MM.1S (cell line): ENCODE measurements around the gene NXF1.
A peak's percentile ranks its signal among the peaks of the same experiment; 100 is the strongest.

ENCODE experiments used
- DNase-seq: peaks from one replicate; pipeline ENCODE4 v3.0.0-alpha.2; 2015
- H2AFZ ChIP-seq: fragments of 300-600 bp; sonication (generic); 2 replicates; pipeline ENCODE4 v1.6.0; 2016; ENCODE audit warnings: antibody characterized with exemption, low read length
- H3F3A ChIP-seq: fragments of 300-600 bp; sonication (generic); 2 replicates; pipeline ENCODE4 v1.6.1; 2016; ENCODE audit warnings: mild to moderate bottlenecking, antibody characterized with exemption, low read length, moderate library complexity, mixed read lengths; ENCODE audit not compliant: insufficient read depth
- H3K27ac ChIP-seq: fragments of 300-600 bp; sonication (generic); 2 replicates; pipeline ENCODE4 v1.5.1; 2016; ENCODE audit warnings: mild to moderate bottlenecking, low read length
- H3K27me3 ChIP-seq: fragments of 300-600 bp; sonication (generic); replicated peaks from 2 replicates; pipeline ENCODE4 v1.6.0; 2016; ENCODE audit warnings: low read length; ENCODE audit not compliant: insufficient read depth
- H3K36me3 ChIP-seq: fragments of 300-600 bp; sonication (generic); replicated peaks from 2 replicates; pipeline ENCODE4 v1.6.1; 2016; ENCODE audit warnings: mild to moderate bottlenecking, low read length, mixed read lengths; ENCODE audit not compliant: insufficient read depth
- H3K4me1 ChIP-seq: fragments of 300-600 bp; sonication (generic); 2 replicates; pipeline ENCODE4 v1.6.1; 2016; ENCODE audit warnings: low read length, mixed read lengths
- H3K4me2 ChIP-seq: fragments of 300-600 bp; sonication (generic); 2 replicates; pipeline ENCODE4 v1.6.0; 2016; ENCODE audit warnings: low read depth, low read length
- H3K4me3 ChIP-seq: fragments of 300-600 bp; sonication (generic); 2 replicates; pipeline ENCODE4 v1.5.1; 2016; ENCODE audit warnings: low read length, mixed read lengths
- H3K79me2 ChIP-seq: fragments of 300-600 bp; sonication (generic); 2 replicates; pipeline ENCODE4 v1.6.1; 2016; ENCODE audit warnings: mixed run types, low read length, mixed read lengths
- H3K9ac ChIP-seq: fragments of 300-600 bp; sonication (generic); 2 replicates; pipeline ENCODE4 v1.6.1; 2016; ENCODE audit warnings: low read length, mixed read lengths
- H3K9me2 ChIP-seq: fragments of 300-600 bp; sonication (generic); replicated peaks from 2 replicates; pipeline ENCODE4 v1.6.1; 2016; ENCODE audit warnings: mild to moderate bottlenecking, low read length, mixed read lengths; ENCODE audit not compliant: insufficient read depth
- H3K9me3 ChIP-seq: fragments of 300-600 bp; sonication (generic); replicated peaks from 2 replicates; pipeline ENCODE4 v1.6.1; 2016; ENCODE audit warnings: mild to moderate bottlenecking, low read length, mixed read lengths; ENCODE audit not compliant: insufficient read depth
- H4K20me1 ChIP-seq: fragments of 300-600 bp; sonication (generic); 2 replicates; pipeline ENCODE4 v1.6.1; 2016; ENCODE audit warnings: mild to moderate bottlenecking, low read length, moderate library complexity, mixed read lengths; ENCODE audit not compliant: insufficient read depth
- EZH2 ChIP-seq: fragments of 300-600 bp; sonication (generic); optimal IDR thresholded peaks from 2 replicates; pipeline ENCODE3; 2017; ENCODE audit warnings: low read depth, mild to moderate bottlenecking, antibody characterized with exemption, low read length, mixed read lengths
- EZH2phosphoT487 ChIP-seq: fragments of 300-600 bp; sonication (generic); IDR thresholded peaks from 2 replicates; pipeline ENCODE4 v1.6.1; 2018; ENCODE audit warnings: antibody characterized with exemption, low read length
- TF ChIP-seq, protein P1 (sequence below): fragments of 300-600 bp; sonication (generic); IDR thresholded peaks from 2 replicates; pipeline ENCODE4 v1.5.1; 2016; ENCODE audit warnings: antibody characterized with exemption, low read length, mixed read lengths

Gene NXF1

GRCh38 chr11:62791501-62792201, 13.6 kb downstream of the NXF1 start, which contains the start of gene TMEM223:
TMEM223 (minus strand) TSS chr11:62792006; CDS start chr11:62791994, 12 bp downstream.
- DNase-seq, result peak; percentile 89
- no peaks in the 10 kb centered on the region for H3K9me3 ChIP-seq
- peak within 1 kb of the TSS; percentile 30; the same call in 1 of the 2 replicates for H3K27ac ChIP-seq
- peaks cover 23% of the 10 kb centered on the region for H3K4me1 ChIP-seq
- 0 out of 2 replicates have a peak, but pooled peaks cover 3% of the 10 kb centered on the region for H3K36me3 ChIP-seq
- peak within 1 kb of the TSS; percentile 87 for H3K4me2 ChIP-seq
- H3K79me2 ChIP-seq, result peaks cover 42% of the 10 kb centered on the region
- H3K9ac ChIP-seq, result peak within 1 kb of the TSS; percentile 61
- peak within 1 kb of the TSS; percentile 92 for H3K4me3 ChIP-seq
- peaks cover 33% of the 10 kb centered on the region for H3F3A ChIP-seq
- TF ChIP-seq EZH2, result no peak
- TF ChIP-seq EZH2phosphoT487, result no peak
- TF ChIP-seq, protein P1, sequence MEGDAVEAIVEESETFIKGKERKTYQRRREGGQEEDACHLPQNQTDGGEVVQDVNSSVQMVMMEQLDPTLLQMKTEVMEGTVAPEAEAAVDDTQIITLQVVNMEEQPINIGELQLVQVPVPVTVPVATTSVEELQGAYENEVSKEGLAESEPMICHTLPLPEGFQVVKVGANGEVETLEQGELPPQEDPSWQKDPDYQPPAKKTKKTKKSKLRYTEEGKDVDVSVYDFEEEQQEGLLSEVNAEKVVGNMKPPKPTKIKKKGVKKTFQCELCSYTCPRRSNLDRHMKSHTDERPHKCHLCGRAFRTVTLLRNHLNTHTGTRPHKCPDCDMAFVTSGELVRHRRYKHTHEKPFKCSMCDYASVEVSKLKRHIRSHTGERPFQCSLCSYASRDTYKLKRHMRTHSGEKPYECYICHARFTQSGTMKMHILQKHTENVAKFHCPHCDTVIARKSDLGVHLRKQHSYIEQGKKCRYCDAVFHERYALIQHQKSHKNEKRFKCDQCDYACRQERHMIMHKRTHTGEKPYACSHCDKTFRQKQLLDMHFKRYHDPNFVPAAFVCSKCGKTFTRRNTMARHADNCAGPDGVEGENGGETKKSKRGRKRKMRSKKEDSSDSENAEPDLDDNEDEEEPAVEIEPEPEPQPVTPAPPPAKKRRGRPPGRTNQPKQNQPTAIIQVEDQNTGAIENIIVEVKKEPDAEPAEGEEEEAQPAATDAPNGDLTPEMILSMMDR, result no peak
- H4K20me1 ChIP-seq, result no peaks in the 10 kb centered on the region
- H3K9me2 ChIP-seq, result no peaks in the 10 kb centered on the region
- H2AFZ ChIP-seq, result peak within 1 kb of the TSS; percentile 60
- H3K27me3 ChIP-seq, result no peaks in the 10 kb centered on the region

- H3K9me3 ChIP-seq, result no peaks in the 10 kb centered on the region
- no peak for DNase-seq
- no peak overlapping the region for H3K9ac ChIP-seq
- H3K9me2 ChIP-seq, result no peaks in the 10 kb centered on the region
- no peak overlapping the region for H3K4me3 ChIP-seq
- no peak overlapping the region for H2AFZ ChIP-seq
- H3K36me3 ChIP-seq, result 0 out of 2 replicates have a peak, but pooled peaks cover 3% of the 10 kb centered on the region
- H4K20me1 ChIP-seq, result no peaks in the 10 kb centered on the region
- H3K27me3 ChIP-seq, result no peaks in the 10 kb centered on the region
- peaks cover 48% of the 10 kb centered on the region for H3K79me2 ChIP-seq
- no peak overlapping the region for H3K4me2 ChIP-seq
- H3F3A ChIP-seq, result peaks cover 38% of the 10 kb centered on the region
- H3K27ac ChIP-seq, result no peak overlapping the region
- TF ChIP-seq, protein P1, result no peak
- TF ChIP-seq EZH2phosphoT487 (no peak), EZH2 (no peak)
- H3K4me1 ChIP-seq, result peaks cover 30% of the 10 kb centered on the region
These were observed 15.7 kb downstream of the NXF1 start for GRCh38 chr11:62789576-62789975.

- no peaks in the 10 kb centered on the region for H4K20me1 ChIP-seq
- TF ChIP-seq, protein P1, result no peak
- TF ChIP-seq EZH2phosphoT487 (no peak), EZH2 (no peak)
- H3K4me2 ChIP-seq, result no peak overlapping the region
- no peak for DNase-seq
- peaks cover 30% of the 10 kb centered on the region for H3K4me1 ChIP-seq
- no peak overlapping the region for H3K4me3 ChIP-seq
- peaks cover 38% of the 10 kb centered on the region for H3F3A ChIP-seq
- H3K9me3 ChIP-seq, result no peaks in the 10 kb centered on the region
- H3K27me3 ChIP-seq, result no peaks in the 10 kb centered on the region
- H2AFZ ChIP-seq, result no peak overlapping the region
- no peaks in the 10 kb centered on the region for H3K9me2 ChIP-seq
- no peaks in the 10 kb centered on the region for H3K36me3 ChIP-seq
- H3K27ac ChIP-seq, result no peak overlapping the region
- H3K79me2 ChIP-seq, result peaks cover 48% of the 10 kb centered on the region
- H3K9ac ChIP-seq, result no peak overlapping the region
These were observed 16.2 kb downstream of the NXF1 start for GRCh38 chr11:62788991-62789390.
